ENCODE results near the gene DNM2.

- TF ChIP-seq MXI1 (IDR thresholded peaks at IDR 0.05; ENCODE audit: borderline replicate concordance, low read depth, low read length): no peak
- no peak for TF ChIP-seq PREB (CRISPR knock-in tag; IDR thresholded peaks at IDR 0.05)
- TF ChIP-seq CTCF (CRISPR knock-in tag; IDR thresholded peaks at IDR 0.05): no peak
- TF ChIP-seq SP1 (IDR thresholded peaks at IDR 0.05): no peak
- no peak for TF ChIP-seq SP1 (CRISPR knock-in tag; IDR thresholded peaks at IDR 0.05)
- TF ChIP-seq SNAPC2 (CRISPR knock-in tag; IDR thresholded peaks at IDR 0.05): no peak
- no peak for TF ChIP-seq AHDC1 (CRISPR knock-in tag; IDR thresholded peaks at IDR 0.05; ENCODE audit: borderline replicate concordance)
- TF ChIP-seq DPF2 (CRISPR knock-in tag; IDR thresholded peaks at IDR 0.05; ENCODE audit: borderline replicate concordance, low read depth): no peak
These were observed 145.3 kb downstream of the DNM2 start for GRCh38 chr19:10863107-10863717.

All from HepG2 (cell line).